ENCODE measurements around the gene PARD3B.

DNA sequence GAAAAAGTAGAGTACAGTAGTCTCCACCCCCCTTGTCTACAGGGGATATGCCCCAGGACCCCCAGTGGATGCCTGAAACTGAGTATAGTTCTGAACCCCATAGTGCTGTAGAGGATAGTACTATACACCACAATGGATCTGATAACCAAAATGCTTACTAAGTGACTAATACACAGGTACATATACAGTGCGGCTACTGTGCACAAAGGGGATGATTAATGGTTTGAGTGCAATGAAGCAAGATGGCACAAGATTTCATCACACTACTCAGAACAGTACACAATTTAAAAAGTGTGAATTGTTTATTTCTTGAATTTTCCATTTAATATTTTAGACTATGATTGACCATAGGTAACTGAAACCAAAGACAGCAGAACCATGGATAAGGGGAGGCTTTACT is 690.2 kb downstream of the PARD3B start:
- TF ChIP-seq POLR2A (IDR thresholded peaks at IDR 0.05) = no peak
- TF ChIP-seq, protein P1, sequence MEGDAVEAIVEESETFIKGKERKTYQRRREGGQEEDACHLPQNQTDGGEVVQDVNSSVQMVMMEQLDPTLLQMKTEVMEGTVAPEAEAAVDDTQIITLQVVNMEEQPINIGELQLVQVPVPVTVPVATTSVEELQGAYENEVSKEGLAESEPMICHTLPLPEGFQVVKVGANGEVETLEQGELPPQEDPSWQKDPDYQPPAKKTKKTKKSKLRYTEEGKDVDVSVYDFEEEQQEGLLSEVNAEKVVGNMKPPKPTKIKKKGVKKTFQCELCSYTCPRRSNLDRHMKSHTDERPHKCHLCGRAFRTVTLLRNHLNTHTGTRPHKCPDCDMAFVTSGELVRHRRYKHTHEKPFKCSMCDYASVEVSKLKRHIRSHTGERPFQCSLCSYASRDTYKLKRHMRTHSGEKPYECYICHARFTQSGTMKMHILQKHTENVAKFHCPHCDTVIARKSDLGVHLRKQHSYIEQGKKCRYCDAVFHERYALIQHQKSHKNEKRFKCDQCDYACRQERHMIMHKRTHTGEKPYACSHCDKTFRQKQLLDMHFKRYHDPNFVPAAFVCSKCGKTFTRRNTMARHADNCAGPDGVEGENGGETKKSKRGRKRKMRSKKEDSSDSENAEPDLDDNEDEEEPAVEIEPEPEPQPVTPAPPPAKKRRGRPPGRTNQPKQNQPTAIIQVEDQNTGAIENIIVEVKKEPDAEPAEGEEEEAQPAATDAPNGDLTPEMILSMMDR (IDR thresholded peaks at IDR 0.05) = no peak
